Stimulated activated CD4-positive, alpha-beta T cell treated with anti-CD3 and anti-CD28 coated beads, Interleukin-15, amount 100 ng/mL, for 1 hour (primary cell): Measurements from ENCODE around the gene HFE.
A peak's percentile ranks its signal among the peaks of the same experiment; 100 is the strongest.
"Not testable (repeated sequence)": the region's sequence is repeated elsewhere in the genome, so short reads cannot be mapped to it uniquely, and the experiment has no call there.

Experiments
- DNase-seq, 2 donors: peaks; one replicate each; pipeline ENCODE4 v3.0.0-alpha.2; 2020; ENCODE audit warnings: low read depth in 1 of 2, low spot score in 1 of 2

Gene HFE, protein sequence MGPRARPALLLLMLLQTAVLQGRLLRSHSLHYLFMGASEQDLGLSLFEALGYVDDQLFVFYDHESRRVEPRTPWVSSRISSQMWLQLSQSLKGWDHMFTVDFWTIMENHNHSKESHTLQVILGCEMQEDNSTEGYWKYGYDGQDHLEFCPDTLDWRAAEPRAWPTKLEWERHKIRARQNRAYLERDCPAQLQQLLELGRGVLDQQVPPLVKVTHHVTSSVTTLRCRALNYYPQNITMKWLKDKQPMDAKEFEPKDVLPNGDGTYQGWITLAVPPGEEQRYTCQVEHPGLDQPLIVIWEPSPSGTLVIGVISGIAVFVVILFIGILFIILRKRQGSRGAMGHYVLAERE

DNA sequence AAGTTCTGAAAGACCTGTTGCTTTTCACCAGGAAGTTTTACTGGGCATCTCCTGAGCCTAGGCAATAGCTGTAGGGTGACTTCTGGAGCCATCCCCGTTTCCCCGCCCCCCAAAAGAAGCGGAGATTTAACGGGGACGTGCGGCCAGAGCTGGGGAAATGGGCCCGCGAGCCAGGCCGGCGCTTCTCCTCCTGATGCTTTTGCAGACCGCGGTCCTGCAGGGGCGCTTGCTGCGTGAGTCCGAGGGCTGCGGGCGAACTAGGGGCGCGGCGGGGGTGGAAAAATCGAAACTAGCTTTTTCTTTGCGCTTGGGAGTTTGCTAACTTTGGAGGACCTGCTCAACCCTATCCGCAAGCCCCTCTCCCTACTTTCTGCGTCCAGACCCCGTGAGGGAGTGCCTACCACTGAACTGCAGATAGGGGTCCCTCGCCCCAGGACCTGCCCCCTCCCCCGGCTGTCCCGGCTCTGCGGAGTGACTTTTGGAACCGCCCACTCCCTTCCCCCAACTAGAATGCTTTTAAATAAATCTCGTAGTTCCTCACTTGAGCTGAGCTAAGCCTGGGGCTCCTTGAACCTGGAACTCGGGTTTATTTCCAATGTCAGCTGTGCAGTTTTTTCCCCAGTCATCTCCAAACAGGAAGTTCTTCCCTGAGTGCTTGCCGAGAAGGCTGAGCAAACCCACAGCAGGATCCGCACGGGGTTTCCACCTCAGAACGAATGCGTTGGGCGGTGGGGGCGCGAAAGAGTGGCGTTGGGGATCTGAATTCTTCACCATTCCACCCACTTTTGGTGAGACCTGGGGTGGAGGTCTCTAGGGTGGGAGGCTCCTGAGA, at the start of gene HFE:
Gene HFE, plus strand, starts transcription at position 146 of the 832 bp plus-strand sequence. Its CDS starts 12 bp downstream, at position 158.
- DNase-seq, result no peak

DNA sequence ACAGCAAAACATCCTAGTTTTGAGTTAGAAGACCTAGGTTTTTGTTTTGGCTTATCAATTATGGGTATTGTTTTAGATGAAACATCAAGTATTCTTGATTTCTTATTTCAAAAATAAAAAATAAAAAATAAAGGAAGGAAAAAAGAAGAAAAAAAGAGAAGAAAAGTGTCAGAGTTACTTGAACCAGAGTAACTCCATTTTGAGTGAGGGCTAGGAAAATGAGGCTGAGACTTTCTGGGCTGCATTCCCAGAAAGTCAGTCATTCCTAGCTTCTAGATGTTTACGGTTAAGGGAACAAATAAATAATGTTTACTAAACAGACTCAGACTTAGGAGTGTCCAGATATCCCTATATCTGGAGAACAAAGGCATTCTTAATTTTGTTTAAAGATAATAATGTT, 45.3 kb upstream of the HFE start:
- DNase-seq, result no peak

DNA sequence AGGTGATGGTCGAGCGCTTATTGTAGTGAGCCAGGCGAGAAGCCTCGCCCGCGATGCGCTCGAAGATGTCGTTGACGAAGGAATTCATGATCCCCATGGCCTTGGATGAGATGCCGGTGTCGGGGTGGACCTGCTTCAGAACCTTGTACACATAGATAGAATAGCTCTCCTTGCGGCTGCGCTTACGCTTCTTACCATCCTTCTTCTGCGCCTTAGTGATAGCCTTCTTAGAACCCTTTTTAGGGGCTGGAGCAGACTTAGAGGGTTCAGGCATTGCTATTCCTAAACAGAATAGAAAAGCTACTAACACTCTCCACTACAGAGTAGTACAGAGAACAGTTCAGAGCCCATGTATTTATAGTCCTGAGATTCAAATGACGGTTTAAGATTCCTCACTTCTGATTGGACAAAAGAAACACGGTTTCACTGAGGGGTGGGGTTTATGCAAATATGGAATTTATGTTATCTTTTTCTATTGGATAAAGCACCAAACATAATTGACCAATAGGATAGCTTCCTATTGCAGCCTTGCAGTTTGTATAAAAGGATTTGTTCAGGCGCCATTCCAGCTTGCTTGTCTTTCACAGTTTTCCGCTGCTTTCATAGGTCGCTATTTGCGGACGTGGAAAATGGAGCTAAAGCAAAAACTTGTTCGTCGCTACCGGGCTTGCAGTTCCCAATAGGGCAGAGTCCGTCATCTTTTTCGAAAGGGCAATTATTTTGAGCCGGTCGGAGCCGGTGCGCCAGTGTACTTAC, 43.7 kb upstream of the HFE start:
- DNase-seq, result peak in 1 of 2 donors; percentile 38

DNA sequence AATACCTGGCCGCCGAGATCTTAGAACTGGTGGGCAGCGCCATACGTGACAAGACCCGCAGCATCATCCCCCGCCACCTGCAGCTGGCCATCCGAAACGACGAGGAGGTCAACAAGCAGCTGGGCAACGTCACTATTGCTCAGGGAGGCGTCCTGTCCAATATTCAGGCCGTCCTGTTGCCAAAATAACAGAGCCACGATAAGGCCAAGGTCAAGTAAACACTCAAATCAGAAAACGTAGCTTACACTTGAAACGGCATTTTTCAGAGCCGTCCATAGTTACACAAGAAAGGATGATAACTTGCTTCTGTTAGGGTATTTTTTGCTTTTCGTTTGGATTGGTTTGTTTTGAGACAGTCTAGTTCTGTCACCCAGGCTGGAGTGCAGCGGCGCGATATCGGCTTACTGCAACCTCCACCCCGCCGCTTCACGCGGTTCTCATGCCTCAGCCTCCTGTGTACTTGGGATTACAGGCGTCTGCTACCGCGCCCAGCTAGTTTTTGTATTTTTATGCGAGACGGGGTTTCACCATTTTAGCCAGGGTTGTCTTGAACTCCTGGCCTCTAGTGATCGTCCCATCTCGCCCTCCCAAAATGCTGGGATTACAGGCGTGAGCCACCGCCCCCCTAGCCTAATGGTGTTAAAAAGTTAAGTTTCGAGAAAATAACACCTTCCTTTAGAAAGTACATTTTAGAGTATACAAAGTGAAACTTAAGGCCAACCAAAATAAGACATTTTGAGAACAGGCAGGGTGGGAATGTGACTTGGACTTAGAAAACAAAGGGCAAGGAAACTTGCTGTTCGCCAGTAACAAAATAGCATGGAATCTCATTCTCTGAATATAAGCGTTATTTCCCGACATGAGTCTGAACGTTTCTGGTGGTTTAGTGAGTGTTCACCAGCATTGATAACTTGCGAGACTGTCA, 42.8 kb upstream of the HFE start:
- DNase-seq, result no peak

DNA sequence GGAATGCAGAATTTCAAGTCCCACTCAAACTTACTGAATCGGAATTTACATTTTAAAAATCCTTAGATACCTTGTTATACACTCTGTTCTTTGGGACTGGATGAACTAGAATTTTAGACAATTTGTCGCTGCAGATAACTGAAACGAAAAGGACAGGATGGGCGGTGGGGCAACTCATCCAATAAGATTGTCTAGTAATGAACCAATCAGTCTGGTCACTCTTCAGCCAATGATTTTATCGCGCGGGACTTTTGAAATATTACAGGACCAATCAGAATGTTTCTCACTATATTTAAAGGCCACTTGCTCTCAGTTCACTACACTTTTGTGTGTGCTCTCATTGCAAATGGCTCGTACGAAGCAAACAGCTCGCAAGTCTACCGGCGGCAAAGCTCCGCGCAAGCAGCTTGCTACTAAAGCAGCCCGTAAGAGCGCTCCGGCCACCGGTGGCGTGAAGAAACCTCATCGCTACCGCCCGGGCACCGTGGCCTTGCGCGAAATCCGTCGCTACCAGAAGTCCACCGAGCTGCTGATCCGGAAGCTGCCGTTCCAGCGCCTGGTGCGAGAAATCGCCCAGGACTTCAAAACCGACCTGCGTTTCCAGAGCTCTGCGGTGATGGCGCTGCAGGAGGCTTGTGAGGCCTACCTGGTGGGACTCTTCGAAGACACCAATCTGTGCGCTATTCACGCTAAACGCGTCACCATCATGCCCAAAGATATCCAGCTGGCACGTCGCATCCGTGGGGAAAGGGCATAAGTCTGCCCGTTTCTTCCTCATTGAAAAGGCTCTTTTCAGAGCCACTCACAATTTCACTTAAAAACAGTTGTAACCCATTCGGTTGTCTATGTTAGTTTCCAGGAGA, 41.9 kb upstream of the HFE start:
- DNase-seq, result peak in 1 of 2 donors; percentile 36

DNA sequence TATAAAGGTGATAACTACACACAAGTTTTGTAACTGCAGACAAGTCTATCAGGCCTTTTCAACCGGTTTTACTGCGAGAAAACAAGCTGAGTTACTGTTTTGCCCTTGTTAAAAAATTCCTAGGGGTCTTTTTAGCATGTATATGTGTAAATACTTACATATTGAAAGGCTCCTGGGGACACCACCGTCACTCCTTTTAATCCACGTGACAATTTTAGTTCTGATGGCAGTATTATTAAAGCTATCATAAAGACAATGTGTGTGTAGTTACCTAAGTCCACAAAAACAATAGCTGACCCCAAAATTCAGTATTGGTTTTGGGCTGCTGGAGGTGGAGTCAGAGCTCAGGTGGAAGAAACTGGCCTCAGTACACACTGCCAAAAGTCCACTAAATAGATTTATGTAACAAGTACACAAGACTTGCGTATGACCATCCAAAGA, 41.3 kb upstream of the HFE start:
- no peak for DNase-seq

DNA sequence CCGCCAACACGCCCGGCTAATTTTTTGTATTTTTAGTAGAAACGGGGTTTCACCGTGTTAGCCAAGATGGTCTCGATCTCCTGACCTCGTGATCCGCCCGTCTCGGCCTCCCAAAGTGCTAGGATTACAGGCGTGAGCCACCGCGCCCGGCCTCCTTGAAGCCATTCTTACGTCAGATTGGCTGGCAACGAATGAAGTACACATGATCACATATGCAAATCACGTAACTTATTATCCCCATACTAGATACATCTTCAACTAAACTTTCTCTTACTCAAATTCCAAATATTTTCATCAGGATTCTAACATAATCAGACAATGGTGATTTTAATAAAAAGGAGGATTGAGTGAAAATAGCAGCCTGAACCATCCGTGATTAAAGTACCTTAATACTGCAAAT, 39.9 kb upstream of the HFE start:
- DNase-seq, result not testable (repeated sequence)

DNA sequence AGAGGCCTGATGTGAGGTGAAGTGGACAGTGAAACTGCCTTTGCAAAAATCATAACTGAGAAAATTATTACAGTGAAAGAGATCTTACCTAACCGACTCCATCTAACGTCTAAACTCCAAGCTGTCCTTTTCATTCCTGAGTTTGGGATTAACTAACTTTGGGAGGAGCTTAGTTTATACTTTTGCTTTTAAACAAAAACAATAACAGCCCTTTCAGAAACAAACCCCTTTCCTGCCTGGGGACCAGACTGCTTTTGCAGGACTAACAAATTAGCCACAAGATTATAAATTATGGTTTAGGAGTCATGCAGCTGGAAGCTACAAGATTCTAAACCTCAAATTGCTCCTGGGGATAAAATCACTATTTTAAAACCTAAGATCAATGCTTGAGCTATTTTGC, 38.6 kb upstream of the HFE start:
- DNase-seq, result no peak

DNA sequence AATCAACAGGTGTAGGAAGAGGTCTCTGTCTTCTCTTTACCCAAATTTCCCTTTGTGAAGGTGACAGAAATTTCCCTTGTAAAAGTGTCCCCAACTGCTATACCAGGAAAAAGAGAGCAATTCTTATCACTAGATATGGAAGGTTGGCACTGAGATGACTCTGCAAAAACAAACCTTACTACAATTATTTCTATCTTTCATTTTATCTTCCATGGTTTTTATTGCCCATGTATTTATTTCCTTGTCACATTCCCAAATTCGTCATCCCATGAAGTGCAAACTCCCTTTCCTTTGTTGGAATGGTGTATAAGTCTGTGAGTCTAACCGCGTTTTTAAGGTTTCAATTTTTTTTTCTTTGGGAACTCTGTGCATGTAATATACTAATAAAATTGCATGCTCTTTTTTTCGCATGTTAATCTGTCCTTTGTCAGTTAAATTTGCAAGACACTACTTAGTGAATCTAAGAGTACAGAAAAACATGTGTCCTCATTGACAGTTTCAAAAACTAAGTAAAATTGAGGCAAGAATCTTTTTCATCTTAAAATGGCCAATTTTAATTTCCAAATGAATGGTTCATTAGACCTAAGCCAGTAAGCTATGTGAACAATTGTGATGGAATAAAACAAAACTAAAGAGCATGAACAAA, 35.4 kb upstream of the HFE start:
- DNase-seq, result no peak

DNA sequence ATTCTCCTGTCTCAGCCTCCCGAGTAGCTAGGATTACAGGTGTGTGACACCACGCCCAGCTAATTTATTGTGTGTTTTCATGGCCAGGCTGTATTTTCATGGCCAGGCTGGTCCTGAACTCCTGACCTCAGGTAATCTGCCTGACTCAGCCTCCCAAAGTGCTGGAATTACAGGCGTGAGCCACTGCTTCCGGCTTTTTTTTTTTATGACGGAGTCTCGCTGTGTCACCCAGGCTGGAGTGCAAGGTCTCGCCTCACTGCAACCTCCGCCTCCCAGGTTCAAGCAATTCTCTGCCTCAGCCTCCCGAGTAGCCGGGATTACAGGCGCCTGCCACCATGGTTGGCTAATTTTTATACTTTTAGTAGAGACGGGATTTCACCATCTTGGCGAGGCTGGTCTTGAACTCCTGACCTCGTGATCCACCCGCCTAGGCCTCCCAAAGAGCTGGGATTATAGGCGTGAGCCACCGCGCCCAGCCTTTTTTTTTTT, 34.4 kb upstream of the HFE start:
- DNase-seq, result not testable (repeated sequence)

DNA sequence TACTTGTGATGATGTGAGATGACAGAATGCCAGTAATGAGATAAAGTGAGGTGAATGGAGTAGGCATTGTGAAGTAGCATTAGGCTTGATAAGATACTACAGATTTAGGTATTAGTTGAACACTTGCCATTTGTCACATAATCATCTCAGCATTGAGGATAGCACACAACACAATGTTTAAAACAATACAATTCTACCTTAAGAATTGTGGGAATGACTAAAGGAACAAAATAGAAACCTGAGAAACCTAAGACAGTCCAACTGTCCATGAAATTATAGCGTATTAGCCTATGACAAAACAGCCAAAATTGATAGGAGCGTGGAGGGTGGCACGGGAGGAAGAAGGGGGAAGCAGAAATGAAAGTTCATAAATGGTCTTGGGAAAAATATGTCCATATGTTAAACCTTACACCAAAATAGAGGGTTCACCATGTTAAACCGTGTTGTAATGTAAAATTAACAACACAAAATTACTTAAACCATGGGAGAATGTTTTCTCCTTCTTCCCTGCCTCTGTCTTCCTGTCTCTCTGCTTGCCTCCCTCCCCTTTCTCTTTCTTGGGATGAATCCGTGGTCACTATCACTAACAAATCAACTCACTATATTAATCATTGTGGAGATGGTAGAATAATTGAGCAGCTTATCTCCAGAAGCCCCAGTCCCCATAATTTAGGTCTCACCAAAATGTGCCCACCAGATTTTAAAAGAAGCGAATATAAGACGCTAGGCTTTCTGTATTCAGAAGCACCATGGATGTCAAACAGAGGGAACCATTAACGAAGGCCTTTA, 33.0 kb upstream of the HFE start:
- no peak for DNase-seq

DNA sequence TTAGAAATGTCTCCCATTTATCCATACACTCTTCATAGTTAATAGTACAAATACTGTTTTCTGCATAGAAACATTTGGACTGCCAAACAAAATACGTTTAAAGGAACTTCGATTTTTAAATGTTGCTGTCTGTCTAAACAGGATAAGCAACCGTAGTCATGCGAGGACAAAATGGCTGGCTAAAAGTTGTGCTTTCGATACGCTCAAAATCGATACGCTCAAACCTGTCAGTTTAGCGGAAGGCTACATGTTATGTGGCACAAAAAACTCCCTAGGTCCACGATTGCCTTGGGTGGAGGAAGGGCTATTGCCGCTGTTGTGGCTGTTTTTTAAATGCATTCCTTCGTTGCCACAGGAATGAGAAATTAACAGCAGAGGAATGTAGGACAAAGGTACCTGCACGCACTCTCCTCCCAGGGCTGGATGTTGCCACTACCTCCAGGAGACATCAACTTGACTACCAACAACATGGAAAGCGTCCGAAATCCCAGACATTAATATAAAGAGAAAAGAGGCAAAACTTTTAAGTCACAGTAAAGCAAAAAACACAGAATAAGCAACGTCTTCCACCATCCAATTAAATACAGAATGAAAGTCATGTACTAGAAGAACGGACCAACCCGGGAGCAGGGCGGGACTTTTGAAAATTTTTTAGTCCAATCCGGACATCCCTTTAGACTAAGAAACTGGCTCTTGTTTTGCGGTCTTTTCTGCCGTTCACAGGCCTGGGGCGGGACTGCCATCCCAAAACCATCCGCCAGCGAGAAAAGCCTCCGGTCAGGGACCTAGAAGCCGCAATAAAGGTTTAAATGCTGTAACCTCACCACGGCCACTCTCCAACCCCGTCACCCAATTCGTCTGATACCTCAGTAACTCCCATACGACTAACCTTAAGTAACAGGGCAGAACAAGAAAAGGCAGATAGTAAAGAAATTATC, 32.2 kb upstream of the HFE start:
- peak; percentile 43 to 63 for DNase-seq

DNA sequence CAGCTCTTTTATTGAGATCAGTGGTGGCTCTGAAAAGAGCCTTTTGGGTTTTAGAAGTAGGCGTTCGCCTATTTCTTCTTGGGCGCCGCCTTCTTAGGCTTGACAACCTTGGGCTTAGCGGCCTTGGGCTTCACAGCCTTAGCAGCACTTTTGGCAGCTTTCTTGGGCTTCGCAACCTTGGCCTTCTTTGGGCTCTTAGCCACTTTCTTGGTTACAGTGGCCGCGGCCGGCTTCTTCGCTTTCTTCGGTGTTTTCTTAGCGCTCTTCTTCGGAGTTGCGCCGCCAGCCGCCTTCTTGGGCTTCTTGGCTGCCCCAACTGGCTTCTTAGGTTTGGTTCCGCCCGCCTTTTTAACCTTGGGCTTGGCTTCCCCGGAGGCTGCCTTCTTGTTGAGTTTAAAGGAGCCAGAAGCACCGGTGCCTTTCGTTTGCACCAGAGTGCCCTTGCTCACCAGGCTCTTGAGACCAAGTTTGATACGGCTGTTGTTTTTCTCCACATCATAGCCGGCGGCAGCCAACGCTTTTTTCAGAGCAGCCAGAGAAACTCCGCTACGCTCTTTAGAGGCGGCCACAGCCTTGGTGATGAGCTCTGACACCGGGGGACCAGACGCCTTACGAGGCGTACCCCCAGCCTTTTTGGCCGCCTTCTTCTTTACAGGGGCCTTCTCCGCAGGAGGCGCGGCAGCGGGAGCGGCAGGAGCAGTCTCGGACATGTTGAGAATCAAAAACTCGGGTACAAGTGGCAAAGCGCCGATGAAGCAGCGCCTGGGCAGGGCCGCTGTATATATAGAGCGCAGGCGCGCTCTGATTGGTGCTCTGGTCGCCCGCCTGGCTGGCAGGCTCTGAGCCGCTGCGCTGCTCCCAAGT, 31.3 kb upstream of the HFE start:
- DNase-seq, result peak; percentile 65 to 66

DNA sequence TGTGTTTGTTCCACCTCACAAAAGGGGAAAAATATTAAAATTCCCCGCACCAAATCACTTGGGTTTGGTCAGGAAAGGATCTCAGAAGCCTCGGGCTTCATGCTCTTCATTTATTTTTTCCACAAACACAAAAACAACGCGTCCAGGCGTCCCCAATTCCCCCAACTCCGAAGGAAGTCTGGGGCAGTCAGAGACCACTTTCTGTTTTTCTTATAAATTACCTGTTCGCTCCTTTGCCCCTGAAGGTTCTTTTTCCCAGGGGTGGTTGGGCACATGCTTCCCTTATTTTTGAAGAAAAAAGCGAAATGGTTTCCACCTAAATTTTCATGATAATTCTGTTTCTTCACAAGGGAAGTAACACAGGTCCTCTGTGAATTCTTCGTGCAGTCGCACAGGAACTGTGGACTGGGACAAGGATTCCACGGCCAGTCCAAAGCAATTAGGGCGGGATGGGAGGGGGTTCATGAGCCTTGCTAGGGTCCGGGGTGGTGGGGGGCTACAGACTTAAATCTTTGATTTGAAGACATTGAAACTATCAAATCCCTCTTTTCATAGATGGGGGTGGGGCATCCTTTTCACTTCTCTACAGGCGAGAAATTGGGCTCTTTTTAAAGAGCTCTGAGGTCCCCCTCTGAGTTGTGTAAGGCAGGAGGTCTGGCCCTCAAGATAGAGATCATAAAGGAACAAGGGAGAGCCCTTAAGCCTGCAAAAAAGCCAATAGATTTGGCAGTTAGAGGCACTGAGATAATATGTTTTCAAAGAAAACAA, 30.5 kb upstream of the HFE start:
- no peak for DNase-seq

DNA sequence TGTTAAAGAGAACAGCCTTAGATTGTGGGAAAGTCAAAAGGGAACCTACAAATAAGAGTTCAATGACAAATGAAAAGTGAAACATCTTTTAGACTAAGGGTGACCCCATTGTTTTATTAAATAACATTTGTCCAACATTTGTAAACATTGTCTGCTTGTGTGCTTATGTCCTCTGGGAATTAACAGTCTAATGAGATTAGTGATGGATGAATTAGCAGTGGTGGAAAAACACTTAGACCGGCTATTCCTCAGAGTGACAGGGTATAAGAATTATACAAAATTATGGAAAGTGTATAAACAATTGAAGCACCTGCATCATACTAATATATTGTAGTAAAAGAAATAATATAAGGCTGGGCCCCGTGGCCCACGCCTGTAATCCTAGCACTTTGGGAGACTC, 29.3 kb upstream of the HFE start:
- DNase-seq, result no peak
